ENCODE measurements around the gene AGR2. TPM values are rescaled to one million over a fixed set of nuclear protein-coding genes. Genes with fewer than 3 reads are reported as not detected.

Gene AGR2
- total and polyA plus RNA-seq, 8 donors: 32.1 to 2,927 (median 186) TPM

DNA sequence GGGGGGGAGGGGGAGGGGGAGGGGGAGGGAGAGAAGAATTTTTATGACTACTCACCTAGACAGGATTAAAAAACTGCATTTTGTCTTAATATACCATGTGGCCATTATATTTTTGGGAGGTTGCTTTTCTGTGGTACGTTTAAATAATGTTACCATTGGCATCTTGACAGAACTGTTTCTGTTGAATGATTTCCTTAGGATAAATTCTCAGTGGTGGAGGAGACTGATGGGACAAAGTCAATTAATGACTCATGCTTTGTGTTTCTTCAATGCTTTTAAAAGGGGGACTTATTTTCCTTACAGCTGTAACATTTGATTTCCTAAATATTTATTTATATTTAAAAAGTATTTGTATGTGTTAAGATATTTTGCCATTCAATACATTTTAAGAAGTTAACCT is 13.7 kb downstream of the AGR2 start:
- H3K36me3 ChIP-seq: peaks cover 0 to 22% (median 7%) of the 10 kb centered on the region in 4 donors
- WGBS, 5 donors: 12 to 19% (median 15%) methylated on average over 1 of the region's 1 CpG
- no peak for DNase-seq
- H3K27me3 ChIP-seq: no peaks in the 10 kb centered on the region
- H3K4me1 ChIP-seq: no peaks in the 10 kb centered on the region
- TF ChIP-seq, protein P1, sequence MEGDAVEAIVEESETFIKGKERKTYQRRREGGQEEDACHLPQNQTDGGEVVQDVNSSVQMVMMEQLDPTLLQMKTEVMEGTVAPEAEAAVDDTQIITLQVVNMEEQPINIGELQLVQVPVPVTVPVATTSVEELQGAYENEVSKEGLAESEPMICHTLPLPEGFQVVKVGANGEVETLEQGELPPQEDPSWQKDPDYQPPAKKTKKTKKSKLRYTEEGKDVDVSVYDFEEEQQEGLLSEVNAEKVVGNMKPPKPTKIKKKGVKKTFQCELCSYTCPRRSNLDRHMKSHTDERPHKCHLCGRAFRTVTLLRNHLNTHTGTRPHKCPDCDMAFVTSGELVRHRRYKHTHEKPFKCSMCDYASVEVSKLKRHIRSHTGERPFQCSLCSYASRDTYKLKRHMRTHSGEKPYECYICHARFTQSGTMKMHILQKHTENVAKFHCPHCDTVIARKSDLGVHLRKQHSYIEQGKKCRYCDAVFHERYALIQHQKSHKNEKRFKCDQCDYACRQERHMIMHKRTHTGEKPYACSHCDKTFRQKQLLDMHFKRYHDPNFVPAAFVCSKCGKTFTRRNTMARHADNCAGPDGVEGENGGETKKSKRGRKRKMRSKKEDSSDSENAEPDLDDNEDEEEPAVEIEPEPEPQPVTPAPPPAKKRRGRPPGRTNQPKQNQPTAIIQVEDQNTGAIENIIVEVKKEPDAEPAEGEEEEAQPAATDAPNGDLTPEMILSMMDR (IDR thresholded peaks at IDR 0.05): no peak
- no peak for TF ChIP-seq EP300 (IDR thresholded peaks at IDR 0.05)
- TF ChIP-seq POLR2AphosphoS5 (IDR thresholded peaks at IDR 0.05): no peak
- TF ChIP-seq POLR2A (IDR thresholded peaks at IDR 0.05): no peak
- no peaks in the 10 kb centered on the region for H3K9me3 ChIP-seq
- H3K27ac ChIP-seq: no peak overlapping the region
- intact Hi-C loops (cut with DNase I; ENCODE audit: low total_unique reads): no loop called here
- no peak overlapping the region for H3K4me3 ChIP-seq

DNA sequence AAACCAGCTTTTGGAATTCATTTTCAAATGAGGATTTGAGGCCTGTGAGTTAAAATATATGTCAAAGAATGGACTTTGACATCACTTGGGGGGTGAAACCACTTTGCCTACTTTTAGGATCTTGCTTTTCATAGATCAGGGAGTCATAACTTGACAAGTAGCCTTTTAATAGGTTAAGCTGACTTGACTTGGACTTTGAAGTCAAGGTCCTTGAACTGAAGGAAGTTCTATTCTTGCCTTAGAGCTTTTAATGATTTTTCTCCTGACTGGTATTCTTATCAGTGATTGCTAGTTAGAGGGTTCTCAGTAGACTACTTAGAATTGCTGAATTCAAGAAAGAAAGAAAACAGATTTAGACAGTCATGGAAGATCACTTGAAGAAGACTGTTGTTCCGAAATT is 17.7 kb downstream of the AGR2 start:
- DNase-seq: peak in 1 of 2 donors; percentile 46
- Histone ChIP-seq H3K9me3 (no peaks in the 10 kb centered on the region), H3K4me3 (no peak overlapping the region), H3K27me3 (no peaks in the 10 kb centered on the region), H3K36me3 (peaks cover 0 to 11% (median 0%) of the 10 kb centered on the region in 4 donors), H3K27ac (peak overlapping the region in 2 of 5 donors; percentile 27 to 67), H3K4me1 (no peaks in the 10 kb centered on the region)
- intact Hi-C loops (cut with DNase I; ENCODE audit: low total_unique reads): no loop called here
- no peak for TF ChIP-seq POLR2A (IDR thresholded peaks at IDR 0.05)
- TF ChIP-seq EP300 (IDR thresholded peaks at IDR 0.05): no peak
- TF ChIP-seq POLR2AphosphoS5 (IDR thresholded peaks at IDR 0.05): no peak
- 76 to 93% (median 89%) methylated on average over 1 of the region's 1 CpG for WGBS, 5 donors

DNA sequence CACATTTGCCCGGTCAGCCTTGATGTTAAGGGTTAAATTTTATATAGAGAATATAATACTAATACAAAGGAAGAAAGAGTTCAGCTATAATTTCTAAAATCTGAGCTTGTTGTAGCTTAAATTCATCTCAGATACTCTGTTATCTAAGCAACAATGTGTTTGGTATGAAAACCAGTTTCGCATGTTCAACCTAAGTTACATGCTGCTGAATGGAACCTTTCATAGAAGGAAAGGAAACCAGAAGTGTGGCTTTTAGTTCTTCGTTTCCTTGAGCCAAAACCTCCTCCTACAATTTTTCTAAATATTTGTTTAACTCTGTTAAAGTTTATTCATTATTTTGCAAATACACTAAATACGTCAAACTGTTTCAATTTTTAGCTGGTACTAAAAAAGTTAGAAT is 18.5 kb downstream of the AGR2 start:
- 21 to 42% (median 30%) methylated on average over 4 of the region's 4 CpGs for WGBS, 5 donors
- Histone ChIP-seq H3K36me3 (peaks cover 0 to 11% (median 3%) of the 10 kb centered on the region in 4 donors), H3K9me3 (no peaks in the 10 kb centered on the region), H3K27me3 (no peaks in the 10 kb centered on the region), H3K4me1 (no peaks in the 10 kb centered on the region), H3K27ac (peak overlapping the region in 4 of 5 donors; percentile 27 to 67 (median 41)), H3K4me3 (no peak overlapping the region)
- intact Hi-C loops (cut with DNase I; ENCODE audit: low total_unique reads): no loop called here
- DNase-seq: peak in 1 of 2 donors; percentile 72
- TF ChIP-seq, protein P1 (IDR thresholded peaks at IDR 0.05): no peak
- TF ChIP-seq POLR2A (IDR thresholded peaks at IDR 0.05): no peak
- peak in 1 of 3 donors; percentile 26 for TF ChIP-seq POLR2AphosphoS5 (IDR thresholded peaks at IDR 0.05)
- TF ChIP-seq EP300 (IDR thresholded peaks at IDR 0.05): no peak

DNA sequence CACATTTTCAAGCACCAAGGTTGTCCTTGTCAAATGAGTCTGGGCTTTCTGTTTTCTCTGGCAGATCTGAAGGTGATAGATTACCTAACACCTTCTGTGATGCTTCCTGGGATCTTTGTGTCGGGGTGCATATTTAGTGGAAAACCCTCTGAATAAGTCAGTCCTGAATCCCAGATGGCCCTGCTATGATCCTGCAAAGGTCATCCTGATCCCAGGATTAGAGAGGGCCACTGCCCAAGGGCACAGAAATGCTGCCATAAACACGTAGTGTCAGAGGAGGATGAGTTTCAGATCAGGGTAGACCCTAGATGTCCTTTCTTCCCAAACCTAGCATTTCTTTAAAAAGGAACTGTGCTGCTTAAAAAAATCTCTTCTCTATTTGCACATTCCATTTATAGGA is 19.0 kb downstream of the AGR2 start:
- no peak overlapping the region for H3K4me3 ChIP-seq
- peak overlapping the region; percentile 24 to 82 (median 49) for H3K27ac ChIP-seq
- H3K27me3 ChIP-seq: no peaks in the 10 kb centered on the region
- no peaks in the 10 kb centered on the region for H3K4me1 ChIP-seq
- no peaks in the 10 kb centered on the region for H3K9me3 ChIP-seq
- no peak for DNase-seq
- H3K36me3 ChIP-seq: peaks cover 0 to 11% (median 3%) of the 10 kb centered on the region in 4 donors
- 26 to 52% (median 50%) methylated on average over 2 of the region's 2 CpGs for WGBS, 5 donors
- TF ChIP-seq EP300 (IDR thresholded peaks at IDR 0.05): no peak
- TF ChIP-seq, protein P1 (IDR thresholded peaks at IDR 0.05): no peak
- no peak for TF ChIP-seq POLR2AphosphoS5 (IDR thresholded peaks at IDR 0.05)
- intact Hi-C loops (cut with DNase I; ENCODE audit: low total_unique reads): no loop called here

GRCh38 chr7:16785321-16785720 is 19.5 kb downstream of the AGR2 start:
- no peak for DNase-seq
- no peaks in the 10 kb centered on the region for H3K27me3 ChIP-seq
- 60 to 80% (median 68%) methylated on average over 1 of the region's 1 CpG for WGBS, 5 donors
- intact Hi-C loops (cut with DNase I; ENCODE audit: low total_unique reads): no loop called here
- no peak for TF ChIP-seq POLR2A (IDR thresholded peaks at IDR 0.05)
- TF ChIP-seq, protein P1 (IDR thresholded peaks at IDR 0.05): no peak
- no peak for TF ChIP-seq POLR2AphosphoS5 (IDR thresholded peaks at IDR 0.05)
- no peak for TF ChIP-seq EP300 (IDR thresholded peaks at IDR 0.05)
- H3K27ac ChIP-seq: peak overlapping the region in 1 of 5 donors; percentile 67
- H3K4me1 ChIP-seq: no peaks in the 10 kb centered on the region
- no peak overlapping the region for H3K4me3 ChIP-seq
- no peaks in the 10 kb centered on the region for H3K9me3 ChIP-seq
- H3K36me3 ChIP-seq: peaks cover 0 to 11% (median 3%) of the 10 kb centered on the region in 4 donors

All from stomach (tissue), 9 donors.